GM23338 (cell line): ENCODE measurements around the gene FUBP1.

Experiments
- CTCF ChIP-seq, 2 experiments: fragments of 200-600 bp in 1 of 2; sonication (generic) in 1 of 2; conservative IDR thresholded peaks; 2 replicates each; pipeline versions ENCODE4 v1.5.1 to v1.6.1; 2016 to 2017; ENCODE audit warnings: antibody characterized with exemption in 2 of 2, low read depth in 2 of 2, mild to moderate bottlenecking in 2 of 2, moderate library complexity in 1 of 2
- EZH2 ChIP-seq: fragments of 200-600 bp; sonication (generic); IDR thresholded peaks from one replicate; pipeline ENCODE4 v1.8.0; 2017; ENCODE audit warnings: antibody characterized with exemption, mild to moderate bottlenecking, low read depth; ENCODE audit not compliant: unreplicated experiment
- NANOG ChIP-seq: IDR thresholded peaks from 2 replicates; pipeline ENCODE4 v1.6.1; 2016; ENCODE audit warnings: antibody characterized with exemption, borderline replicate concordance
- POLR2AphosphoS5 ChIP-seq: IDR thresholded peaks from 2 replicates; pipeline ENCODE4 v1.6.1; 2016; ENCODE audit warnings: antibody characterized with exemption, low read depth
- REST ChIP-seq: IDR thresholded peaks from one replicate; pipeline ENCODE4 v1.6.1; 2018; ENCODE audit warnings: antibody characterized with exemption; ENCODE audit not compliant: unreplicated experiment
- ZNF331 ChIP-seq: fragments of 250-450 bp; sonication (Bioruptor Pico); IDR thresholded peaks from 2 replicates; pipeline ENCODE4 v1.5.0; 2020; ENCODE audit warnings: low read depth, mild to moderate bottlenecking, moderate library complexity

GRCh38 chr1:77994117-77994705 lies 15.3 kb upstream of the FUBP1 start:
- TF ChIP-seq CTCF (conservative IDR thresholded peaks at IDR 0.05; ENCODE audit: low read depth in 2 of 2): no peak
- no peak for TF ChIP-seq REST
- no peak for TF ChIP-seq NANOG
- no peak for TF ChIP-seq POLR2AphosphoS5
- TF ChIP-seq EZH2: no peak
- TF ChIP-seq ZNF331 (CRISPR knock-in tag): no peak
